Measurements from ENCODE around the gene PLA2G15.

- TF ChIP-seq CTCF (conservative IDR thresholded peaks at IDR 0.05 in 1 of 2, IDR thresholded peaks at IDR 0.05 in 1 of 2; ENCODE audit: low read depth in 1 of 2, low read length in 2 of 2) (no peak), EZH2 (IDR thresholded peaks at IDR 0.05; ENCODE audit: low read length, missing control alignments) (no peak)
Observed at GRCh38 chr16:68235108-68235886, 9.9 kb upstream of the PLA2G15 start.

Data from fibroblast of lung (primary cell).